K562 (cell line): ENCODE measurements around the gene UBXN11. TPM values are rescaled to one million over a fixed set of nuclear protein-coding genes. Genes with fewer than 3 reads are reported as not detected.
A peak's percentile ranks its signal among the peaks of the same experiment; 100 is the strongest.
"Not testable (repeated sequence)": the region's sequence is repeated elsewhere in the genome, so short reads cannot be mapped to it uniquely, and the experiment has no call there.

Experiments used
- ELF1 ChIP-seq: fragments of 200-800 bp; sonication (Bioruptor generic); IDR thresholded peaks from 2 replicates; pipeline ENCODE4 v1.6.1; 2016; ENCODE audit warnings: missing genetic modification characterization, missing compliant biosample characterization
- GABPB1 ChIP-seq: sonication (generic); formaldehyde crosslinking; IDR thresholded peaks from 2 replicates; pipeline ENCODE4 v1.8.0; 2022; ENCODE audit warnings: mild to moderate bottlenecking, missing genetic modification reagents
- GATAD2A ChIP-seq: fragments of 450-650 bp; IDR thresholded peaks from 2 replicates; pipeline ENCODE4 v1.6.1; 2017
- KAT7 ChIP-seq: sonication (generic); formaldehyde crosslinking; IDR thresholded peaks from 2 replicates; pipeline ENCODE4 v1.8.0; 2022; ENCODE audit warnings: missing genetic modification reagents, mild to moderate bottlenecking, borderline replicate concordance
- LEF1 ChIP-seq: fragments of 450-650 bp; IDR thresholded peaks from 2 replicates; pipeline ENCODE4 v1.6.1; 2016; ENCODE audit warnings: mild to moderate bottlenecking
- MGA ChIP-seq: fragments of 450-650 bp; IDR thresholded peaks from 2 replicates; pipeline ENCODE4 v1.6.1; 2016; ENCODE audit warnings: mild to moderate bottlenecking, moderate library complexity
- NBN ChIP-seq: fragments of 450-650 bp; IDR thresholded peaks from 2 replicates; pipeline ENCODE4 v1.6.1; 2016; ENCODE audit warnings: low read depth, mild to moderate bottlenecking
- NR4A1 ChIP-seq, 2 experiments: fragments of 250-450 bp in 1 of 2; fragments of 450-650 bp in 1 of 2; sonication (Bioruptor Pico) in 1 of 2; IDR thresholded peaks; 2 replicates each; pipeline versions ENCODE4 v1.4.0 to v1.6.1; 2016 to 2020; ENCODE audit warnings: mild to moderate bottlenecking in 2 of 2, missing compliant biosample characterization in 1 of 2, missing genetic modification characterization in 1 of 2, moderate library complexity in 1 of 2
- PTTG1 ChIP-seq: fragments of 450-650 bp; IDR thresholded peaks from 2 replicates; pipeline ENCODE4 v1.6.1; 2016; ENCODE audit warnings: low read depth, mild to moderate bottlenecking, missing genetic modification characterization, missing compliant biosample characterization
- ZBTB11 ChIP-seq, 3 experiments: fragments of 200-800 bp in 1 of 3; fragments of 250-450 bp in 1 of 3; fragments of 450-650 bp in 1 of 3; sonication (Bioruptor Pico) in 1 of 3; sonication (Bioruptor generic) in 1 of 3; formaldehyde crosslinking in 1 of 3; IDR thresholded peaks; 2 replicates each; pipeline versions ENCODE4 v1.6.1 to v1.8.0; 2016 to 2022; ENCODE audit warnings: mild to moderate bottlenecking in 2 of 3, missing genetic modification characterization in 2 of 3, missing compliant biosample characterization in 1 of 3, moderate library complexity in 1 of 3
- ZNF583 ChIP-seq: fragments of 250-450 bp; sonication (Bioruptor Pico); IDR thresholded peaks from 2 replicates; pipeline ENCODE4 v1.4.0; 2020
- polyA plus RNA-seq, 8 experiments: library from polyadenylated mRNA; depleted of rRNA in 4 of 8; stranded (reverse) in 5 of 8; unstranded in 3 of 8; fragments of >200 nt; fragmentation: Nextera tagmentation in 2 of 8; fragmentation: Illumina TruSeq in 1 of 8; extraction: Ambion mirVana in 2 of 8; extraction: Trizol in 1 of 8; gene quantifications; 2 replicates each; pipeline versions ENCODE4 v1.2.1 to v1.2.3, GENCODE V29; 2011 to 2014; ENCODE audit warnings: inconsistent platforms in 1 of 8, missing spikeins in 1 of 8
- total RNA-seq, 7 experiments: library from RNA; depleted of rRNA in 6 of 7; stranded (reverse); fragments of >200 nt in 6 of 7; fragmentation: Illumina TruSeq in 2 of 7; extraction: Trizol in 2 of 7; gene quantifications; 2 replicates each; pipeline versions ENCODE4 v1.2.1 to v1.2.3, GENCODE V29; 2011 to 2021; ENCODE audit warnings: low replicate concordance in 1 of 7

The UBXN11 gene
- total and polyA plus RNA-seq, 9 of the 15 experiments (the other 6 are each of a cell fraction or from before 2014, with no cell fraction given) = 0.48 to 34.3 (median 11.3) TPM

GRCh38 chr1:26307966-26308899, 1.8 kb upstream of the UBXN11 start (continued):
- TF ChIP-seq ZBTB11 (CRISPR knock-in tag; IDR thresholded peaks at IDR 0.05) (peak in 1 of 3 experiments; percentile 47; a peak in 1 of 6 replicates), GATAD2A (peak; percentile 47; the same call in 1 of the 2 replicates), NR4A1 (tag; IDR thresholded peaks at IDR 0.05) (peak; percentile 79; the same call in 1 of the 2 replicates), NBN (peak; percentile 57; the same call in 1 of the 2 replicates), ZNF583 (CRISPR knock-in tag) (peak; percentile 66; the same call in 1 of the 2 replicates), ELF1 (tag) (0 out of 2 replicates have a peak, but pooled peaks have one; percentile 20), MGA (peak; percentile 85), GABPB1 (CRISPR knock-in tag) (peak; percentile 56; the same call in 1 of the 2 replicates), LEF1 (peak; percentile 77), KAT7 (CRISPR knock-in tag) (peak; percentile 68; the same call in 1 of the 2 replicates), PTTG1 (tag) (peak; percentile 36)
- TF ChIP-seq NR4A1 (CRISPR knock-in tag; IDR thresholded peaks at IDR 0.05) = not testable (repeated sequence)
